Heart right ventricle (tissue), 16 donors: ENCODE data around the gene ZNF79. TPM values are rescaled to one million over a fixed set of nuclear protein-coding genes. Genes with fewer than 3 reads are reported as not detected.

Source experiments
- ATAC-seq, 8 donors: fragments of 200-7000 bp; cut with Tn5 transposase; one replicate each; pipeline ENCODE4 v1.9.1; 2020; ENCODE audit warnings: mild to moderate bottlenecking in 8 of 8, moderate library complexity in 8 of 8, moderate number of reproducible peaks in 1 of 8
- DNase-seq, 2 donors: peaks; one replicate each; pipeline ENCODE4 v3.0.0-alpha.2; 2020
- H3K27ac ChIP-seq, 10 donors: fragments of 200-600 bp; sonication (generic) in 2 of 10; one replicate each; pipeline versions ENCODE4 v1.5.0 to v1.8.0; 2020 to 2022; ENCODE audit warnings: mild to moderate bottlenecking in 3 of 10
- H3K27me3 ChIP-seq, 7 donors: fragments of 200-600 bp; one replicate each; pipeline ENCODE4 v1.8.0; 2021 to 2022; ENCODE audit warnings: mild to moderate bottlenecking in 2 of 7
- H3K36me3 ChIP-seq, 9 donors: fragments of 200-600 bp; sonication (generic) in 1 of 9; one replicate each; pipeline versions ENCODE4 v1.5.0 to v1.8.0; 2020 to 2022; ENCODE audit warnings: mild to moderate bottlenecking in 2 of 9
- H3K4me1 ChIP-seq, 9 donors: fragments of 200-600 bp; sonication (generic) in 1 of 9; one replicate each; pipeline versions ENCODE4 v1.5.0 to v1.8.0; 2020 to 2022; ENCODE audit warnings: mild to moderate bottlenecking in 4 of 9
- H3K4me3 ChIP-seq, 10 donors: fragments of 200-600 bp; sonication (generic) in 2 of 10; one replicate each; pipeline versions ENCODE4 v1.5.0 to v1.8.0; 2020 to 2022; ENCODE audit warnings: mild to moderate bottlenecking in 7 of 10, moderate library complexity in 2 of 10
- H3K9me3 ChIP-seq, 11 donors: fragments of 200-600 bp in 10 of 11; sonication (generic) in 2 of 11; one replicate each; pipeline versions ENCODE4 v1.5.0 to v1.8.0; 2013 to 2022; ENCODE audit warnings: mild to moderate bottlenecking in 2 of 11, control low read depth in 1 of 11, moderate library complexity in 1 of 11
- CTCF ChIP-seq, 9 donors: fragments of 200-600 bp; sonication (generic) in 2 of 9; IDR thresholded peaks; one replicate each; pipeline versions ENCODE4 v1.5.0 to v1.8.0; 2021 to 2022; ENCODE audit warnings: antibody characterized with exemption in 9 of 9, mild to moderate bottlenecking in 5 of 9, moderate library complexity in 1 of 9
- WGBS, 2 donors: extraction: QIAGEN DNeasy Blood & Tissue Kit; methylation state at CpG; one replicate each; pipeline ENCODE4 v1.1.7; 2013; ENCODE audit warnings: inconsistent platforms in 1 of 2; 5-methylcytosine and 5-hydroxymethylcytosine counted together
- intact Hi-C, 10 donors: fragments of 100-400 bp; cut with DNase I; formaldehyde crosslinking; loops; one replicate each; pipeline versions ENCODE4 v1.11.1 to v1.14.2; 2022
- polyA plus RNA-seq, 2 donors: library from polyadenylated mRNA; stranded (reverse); fragments of 200-250 nt; gene quantifications; one replicate each; pipeline ENCODE4 v1.2.3, GENCODE V29; 2013
- total RNA-seq, 10 donors: library from RNA; stranded (reverse); fragmentation: NEBNext Ultra II Directional in 3 of 10; extraction: Animal tissue kit (Norgen Biotek cat#: 25700) in 3 of 10; gene quantifications; one replicate each; pipeline versions ENCODE4 v1.2.1 to v1.2.4, GENCODE V29; 2021 to 2023
- donor health status: Arrhythmogenic right ventricular cardiomyopathy.
- donor health status: ischemic (EF 13 %, LVEDD 7.1; RV severe dilation, severe dysfunction).
- donor health status: healthy with polysubstance abuse.
- donor health status: DM: no; HTN: yes; CAD: no.
- donor health status: DM: no; HTN: no; CAD: no.
- donor health status: ischemic (EF 25% LVEDD 6.9; RV normal size, moderate dysfunction).
- donor health status: ischemic (EF 25% LVEDD 5.7; RV mildly dilated, moderate dysfunction).
- donor health status: healthy.
- donor health status: DM: yes; HTN: yes; CAD: no.
- donor health status: Ischemic cardiomyopathy.
- donor health status: ischemic (EF 35%, LVEDD 5.7; RV mildly dilated, moderate dysfunction).
- donor health status: nonischemic (EF 11% LVEDD 7.7; RV severe dilation, severe dysfunction).
- donor health status: DM: yes; HTN: yes; CAD: no.
- donor health status: PGD.
- donor health status: ischemic (EF 29% LVEDD 5.4; RV normal size, mild dysfunction).
- donor health status: nonischemic (EF 23%, LVEDD 6.1; RV moderate dilation, normal function).

Gene ZNF79
- total and polyA plus RNA-seq, 12 donors, result 2.1 to 8.3 (median 5.8) TPM

GRCh38 chr9:127384901-127385300 lies 39.3 kb upstream of the ZNF79 start:
- H3K27me3 ChIP-seq, result no peaks in the 10 kb centered on the region
- no peak overlapping the region for H3K4me3 ChIP-seq
- ATAC-seq, result no peak
- peaks cover 0 to 17% (median 0%) of the 10 kb centered on the region in 9 donors for H3K4me1 ChIP-seq
- H3K9me3 ChIP-seq, result no peaks in the 10 kb centered on the region
- intact Hi-C loops, result no loop called here
- H3K27ac ChIP-seq, result no peak overlapping the region
- peaks cover 0 to 18% (median 0%) of the 10 kb centered on the region in 9 donors for H3K36me3 ChIP-seq
- DNase-seq, result no peak
- WGBS, 2 donors, result 92 to 93% methylated on average over 13 of the region's 13 CpGs
- TF ChIP-seq CTCF (IDR thresholded peaks at IDR 0.05), result no peak

GRCh38 chr9:127386249-127386648 lies 37.9 kb upstream of the ZNF79 start:
- Histone ChIP-seq H3K4me3 (no peak overlapping the region), H3K9me3 (no peaks in the 10 kb centered on the region), H3K36me3 (peaks cover 0 to 32% (median 0%) of the 10 kb centered on the region in 9 donors), H3K27me3 (no peaks in the 10 kb centered on the region), H3K27ac (no peak overlapping the region), H3K4me1 (peaks cover 0 to 17% (median 0%) of the 10 kb centered on the region in 9 donors)
- TF ChIP-seq CTCF (IDR thresholded peaks at IDR 0.05), result no peak
- 72 to 82% methylated on average over 4 of the region's 4 CpGs for WGBS, 2 donors
- ATAC-seq, result no peak
- intact Hi-C loops, result no loop called here
- DNase-seq, result no peak

GRCh38 chr9:127386981-127387380 lies 37.2 kb upstream of the ZNF79 start:
- Histone ChIP-seq H3K9me3 (no peaks in the 10 kb centered on the region), H3K4me1 (peaks cover 0 to 17% (median 0%) of the 10 kb centered on the region in 9 donors), H3K27ac (no peak overlapping the region), H3K27me3 (no peaks in the 10 kb centered on the region), H3K36me3 (peaks cover 0 to 39% (median 0%) of the 10 kb centered on the region in 9 donors), H3K4me3 (no peak overlapping the region)
- DNase-seq, result no peak
- 87 to 94% methylated on average over 10 of the region's 10 CpGs for WGBS, 2 donors
- intact Hi-C loops, result no loop called here
- no peak for TF ChIP-seq CTCF (IDR thresholded peaks at IDR 0.05)
- ATAC-seq, result no peak

- WGBS, 2 donors, result 66 to 70% methylated on average over 10 of the region's 10 CpGs
- H3K27me3 ChIP-seq, result no peaks in the 10 kb centered on the region
- H3K27ac ChIP-seq, result no peak overlapping the region
- H3K4me1 ChIP-seq, result peaks cover 0 to 17% (median 0%) of the 10 kb centered on the region in 9 donors
- H3K4me3 ChIP-seq, result no peak overlapping the region
- no peaks in the 10 kb centered on the region for H3K9me3 ChIP-seq
- TF ChIP-seq CTCF (IDR thresholded peaks at IDR 0.05), result no peak
- H3K36me3 ChIP-seq, result peaks cover 0 to 51% (median 0%) of the 10 kb centered on the region in 9 donors
- intact Hi-C loops, result no loop called here
- DNase-seq (no peak), ATAC-seq (peak; percentile 46 to 97 (median 72))
Measured at GRCh38 chr9:127388037-127388855, 35.9 kb upstream of the ZNF79 start.
